Measurements from ENCODE around the gene RASGRP3.
"Not testable (repeated sequence)": the region's sequence is repeated elsewhere in the genome, so short reads cannot be mapped to it uniquely, and the experiment has no call there.

RASGRP3 gene

GRCh38 chr2:33453905-33454479 lies 22.5 kb upstream of the RASGRP3 start:
- in situ Hi-C loops (cut with HindIII; ENCODE audit: low sequenced_read_pairs), result no loop called here

- in situ Hi-C loops (cut with HindIII; ENCODE audit: low sequenced_read_pairs), result no loop called here
Observed at GRCh38 chr2:33457556-33458247, 18.7 kb upstream of the RASGRP3 start.

- in situ Hi-C loops (cut with HindIII; ENCODE audit: low sequenced_read_pairs), result no loop called here
Observed at GRCh38 chr2:33458248-33458819, 18.1 kb upstream of the RASGRP3 start.

- in situ Hi-C loops (cut with HindIII; ENCODE audit: low sequenced_read_pairs), result no loop called here
Observed at GRCh38 chr2:33459745-33460144, 16.7 kb upstream of the RASGRP3 start.

GRCh38 chr2:33462512-33462911 lies 13.9 kb upstream of the RASGRP3 start:
- in situ Hi-C loops (cut with HindIII; ENCODE audit: low sequenced_read_pairs), result not testable (repeated sequence)

GRCh38 chr2:33467413-33467812 lies 9.0 kb upstream of the RASGRP3 start:
- in situ Hi-C loops (cut with HindIII; ENCODE audit: low sequenced_read_pairs), result no loop called here

GRCh38 chr2:33469238-33469637 lies 7.2 kb upstream of the RASGRP3 start:
- in situ Hi-C loops (cut with HindIII; ENCODE audit: low sequenced_read_pairs), result no loop called here

- in situ Hi-C loops (cut with HindIII; ENCODE audit: low sequenced_read_pairs), result no loop called here
Observed at GRCh38 chr2:33475224-33476130, 972 bp upstream of the RASGRP3 start.

GRCh38 chr2:33476793-33477190 lies 343 bp downstream of the RASGRP3 start:
- in situ Hi-C loops (cut with HindIII; ENCODE audit: low sequenced_read_pairs), result no loop called here

- in situ Hi-C loops (cut with HindIII; ENCODE audit: low sequenced_read_pairs), result no loop called here
Observed at GRCh38 chr2:33477473-33478468, 1.3 kb downstream of the RASGRP3 start.

- in situ Hi-C loops (cut with HindIII; ENCODE audit: low sequenced_read_pairs), result no loop called here
Observed at GRCh38 chr2:33478968-33479731, 2.7 kb downstream of the RASGRP3 start.

GRCh38 chr2:33482518-33482917 lies 6.1 kb downstream of the RASGRP3 start:
- in situ Hi-C loops (cut with HindIII; ENCODE audit: low sequenced_read_pairs), result no loop called here

GRCh38 chr2:33484042-33484621 lies 7.7 kb downstream of the RASGRP3 start:
- in situ Hi-C loops (cut with HindIII; ENCODE audit: low sequenced_read_pairs), result no loop called here

GRCh38 chr2:33485051-33485450 lies 8.6 kb downstream of the RASGRP3 start:
- in situ Hi-C loops (cut with HindIII; ENCODE audit: low sequenced_read_pairs), result no loop called here

GRCh38 chr2:33486544-33486943 lies 10.1 kb downstream of the RASGRP3 start:
- in situ Hi-C loops (cut with HindIII; ENCODE audit: low sequenced_read_pairs), result no loop called here

GRCh38 chr2:33488178-33488690 lies 11.8 kb downstream of the RASGRP3 start:
- in situ Hi-C loops (cut with HindIII; ENCODE audit: low sequenced_read_pairs), result no loop called here

GRCh38 chr2:33488715-33489540 lies 12.5 kb downstream of the RASGRP3 start:
- in situ Hi-C loops (cut with HindIII; ENCODE audit: low sequenced_read_pairs), result no loop called here

- in situ Hi-C loops (cut with HindIII; ENCODE audit: low sequenced_read_pairs), result no loop called here
Observed at GRCh38 chr2:33489835-33490431, 13.5 kb downstream of the RASGRP3 start.

Measured in endothelial cell of hepatic sinusoid (primary cell).